NCI-H510A treated with DMSO at 0.1 percent for 48 hours (cell line): ENCODE results near the gene ZNF48.

ENCODE experiments used
- DNase-seq: peaks from one replicate; lab custom pipeline; 2025; lab: John Stamatoyannopoulos, UW

The ZNF48 gene

DNA sequence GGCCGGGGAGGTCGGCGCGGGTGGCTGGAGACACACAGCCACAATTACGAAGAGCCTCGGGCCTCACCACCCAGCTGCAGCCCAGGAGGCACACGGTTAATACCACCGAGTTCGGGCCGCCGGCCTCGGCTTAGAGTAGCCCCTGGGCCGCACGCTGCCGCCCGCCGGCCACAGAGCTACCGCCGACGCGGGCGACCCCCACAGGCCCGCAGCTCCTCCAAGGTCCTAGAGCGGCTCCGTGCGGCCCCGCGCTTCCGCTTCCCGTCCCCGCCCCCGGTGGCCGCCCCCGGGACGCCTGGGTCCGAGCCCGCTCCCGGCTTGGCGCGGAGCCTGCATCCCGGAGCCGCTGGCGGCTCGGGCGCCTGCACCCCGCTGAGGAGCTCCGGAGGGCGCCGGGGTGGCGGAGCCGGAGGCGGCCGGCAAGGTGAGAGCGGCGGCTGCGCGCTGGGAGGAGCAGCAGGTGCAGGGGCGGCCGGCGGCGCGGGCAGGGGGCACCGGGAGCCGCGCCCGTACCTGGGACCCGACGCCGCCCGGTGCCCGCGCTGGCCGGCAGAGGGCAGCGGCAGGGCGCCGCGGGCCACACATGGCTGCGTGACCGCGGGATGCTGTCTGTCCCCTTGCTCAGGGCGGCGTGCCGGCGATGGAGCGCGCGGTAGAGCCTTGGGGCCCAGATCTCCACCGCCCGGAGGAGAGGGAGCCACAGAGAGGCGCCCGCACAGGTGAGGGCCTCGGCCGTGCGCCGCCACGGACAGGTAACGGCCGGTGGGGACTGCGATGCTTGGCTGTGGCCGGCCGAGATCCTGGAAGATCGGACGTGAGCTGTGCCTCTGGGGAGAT is at the start of gene ZNF48:
TSS of gene ZNF48 (plus strand) at position 266 of the 837 bp plus-strand sequence. CDS start at position 641, 375 bp downstream.
- DNase-seq, result peak; percentile 93

DNA sequence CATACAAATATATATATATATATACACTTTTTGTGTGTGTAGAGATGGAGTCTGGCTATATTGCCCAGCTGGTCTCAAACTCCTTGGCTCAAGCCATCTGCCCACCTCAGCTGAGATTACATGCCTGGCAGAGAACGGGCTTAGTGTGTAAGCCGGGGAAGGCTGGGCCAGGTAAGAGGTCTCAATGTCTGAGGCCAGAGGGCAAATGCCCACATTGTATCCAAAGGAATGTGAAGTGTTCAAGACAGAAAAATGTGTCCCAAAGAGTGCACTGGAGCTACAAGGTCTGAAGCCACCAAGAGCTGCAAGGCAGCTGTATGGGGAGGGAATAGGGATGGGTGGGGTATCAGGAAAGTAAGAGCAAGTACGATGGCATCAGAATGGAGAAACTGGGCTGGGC is 48.9 kb upstream of the ZNF48 start:
- no peak for DNase-seq

DNA sequence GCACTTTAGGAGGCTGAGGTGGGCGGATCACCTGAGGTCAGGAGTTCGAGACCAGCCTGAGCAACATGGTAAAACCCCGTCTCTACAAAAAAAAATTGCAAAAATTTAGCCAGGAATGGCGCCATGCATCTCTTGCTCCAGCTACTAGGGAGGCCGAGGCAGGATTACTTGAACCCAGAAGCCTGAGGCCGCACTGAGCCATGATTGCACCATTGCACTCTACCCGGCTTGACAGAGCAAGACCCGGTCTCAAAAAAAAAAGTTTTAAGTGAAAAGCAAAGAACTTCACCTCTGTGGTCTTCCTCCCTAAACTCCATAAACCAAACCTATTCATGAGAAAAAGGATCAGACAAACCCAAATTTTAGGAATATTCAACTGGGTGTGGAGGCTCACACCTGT is 47.1 kb upstream of the ZNF48 start:
- no peak for DNase-seq

DNA sequence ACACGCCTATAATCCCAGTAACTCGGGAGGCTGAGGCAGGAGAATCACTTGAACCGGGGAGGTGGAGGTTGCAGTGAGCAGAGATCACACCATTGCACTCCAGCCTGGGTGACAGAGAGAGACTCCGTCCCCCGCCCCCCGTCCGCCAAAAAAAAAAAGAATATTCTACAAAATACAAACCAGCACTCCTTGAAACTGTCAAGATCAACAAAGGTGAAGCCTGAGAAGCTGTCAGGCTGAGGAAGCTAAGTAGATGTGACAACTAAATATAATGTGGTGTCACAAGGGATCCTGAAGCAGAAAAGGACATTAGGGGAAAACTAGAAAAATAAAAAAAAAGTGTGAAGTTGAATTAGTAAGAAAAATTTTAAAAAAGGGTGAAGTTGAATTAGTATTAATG is 46.3 kb upstream of the ZNF48 start:
- DNase-seq, result no peak

DNA sequence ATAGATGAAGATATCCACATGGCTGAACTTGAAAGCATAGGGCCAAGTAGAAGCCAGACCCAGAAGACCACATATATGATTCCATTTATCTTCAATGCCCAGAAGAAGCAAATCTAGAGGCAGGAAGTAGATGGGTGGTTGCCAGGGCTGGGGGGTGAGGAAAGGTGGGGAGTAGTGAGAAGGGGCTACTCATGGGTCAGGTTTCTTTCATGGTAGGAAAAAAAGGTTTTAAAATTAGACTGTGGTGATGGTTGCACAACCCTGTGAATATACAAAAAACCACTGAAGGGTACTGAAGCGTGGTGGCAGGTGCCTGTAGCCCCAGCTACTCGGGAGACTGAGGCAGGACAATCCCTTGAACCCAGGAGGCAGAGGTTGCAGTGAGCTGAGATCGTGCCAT is 45.5 kb upstream of the ZNF48 start:
- no peak for DNase-seq

DNA sequence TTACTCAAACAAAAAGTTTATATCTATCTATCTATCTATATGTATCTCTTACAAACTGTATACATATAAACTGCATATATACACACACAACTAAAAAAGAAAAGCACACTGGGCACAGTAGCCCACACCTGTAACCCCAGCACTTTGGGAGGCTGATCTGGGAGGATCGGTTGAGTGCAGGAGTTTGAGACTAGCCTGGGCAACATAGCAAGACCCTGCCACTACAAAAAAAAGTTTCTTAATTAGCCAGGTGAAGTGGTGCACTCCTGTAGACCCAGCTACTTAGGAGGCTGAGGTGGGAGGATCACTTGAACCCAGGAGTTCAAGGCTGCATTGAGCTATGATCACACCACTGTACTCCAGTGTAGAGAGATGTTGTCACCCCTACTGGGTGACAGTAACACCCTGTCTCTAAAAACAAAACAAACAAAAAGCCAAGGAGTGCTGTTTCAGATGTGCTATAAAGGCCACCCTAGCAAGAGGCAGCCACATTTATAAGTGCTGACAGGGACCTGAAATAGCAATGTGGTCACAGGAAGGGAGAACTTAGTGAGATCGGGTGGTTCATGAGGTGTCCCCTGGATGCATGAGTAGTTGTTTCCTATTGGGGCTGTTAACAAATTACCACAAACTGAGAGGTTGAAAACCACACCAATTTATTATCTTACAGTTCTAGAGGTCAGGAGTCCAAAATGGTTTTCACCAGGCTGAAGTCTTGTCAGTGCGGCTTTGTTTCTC is 44.9 kb upstream of the ZNF48 start:
- DNase-seq, result no peak

DNA sequence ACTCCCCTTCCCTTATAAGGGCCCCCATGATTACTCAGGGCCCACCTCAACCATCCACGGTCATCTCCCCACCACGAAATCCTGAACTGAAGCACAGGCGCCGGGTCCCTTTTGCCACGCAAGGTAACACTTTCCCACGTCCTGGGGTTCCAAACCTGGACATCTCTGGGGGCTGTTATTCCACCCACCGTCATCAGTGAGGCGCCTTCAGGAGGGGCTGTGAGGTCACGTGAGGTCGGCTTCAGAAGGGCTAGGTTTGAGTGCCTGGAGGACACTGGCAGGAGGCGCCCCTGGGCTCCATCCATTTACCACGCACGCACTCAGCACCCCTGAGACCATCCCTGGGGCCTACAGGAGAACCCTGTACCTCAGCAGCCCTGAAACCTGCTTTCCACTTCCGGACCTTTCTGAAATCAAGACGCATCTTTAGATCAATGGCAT is 44.2 kb upstream of the ZNF48 start:
- DNase-seq, result no peak

DNA sequence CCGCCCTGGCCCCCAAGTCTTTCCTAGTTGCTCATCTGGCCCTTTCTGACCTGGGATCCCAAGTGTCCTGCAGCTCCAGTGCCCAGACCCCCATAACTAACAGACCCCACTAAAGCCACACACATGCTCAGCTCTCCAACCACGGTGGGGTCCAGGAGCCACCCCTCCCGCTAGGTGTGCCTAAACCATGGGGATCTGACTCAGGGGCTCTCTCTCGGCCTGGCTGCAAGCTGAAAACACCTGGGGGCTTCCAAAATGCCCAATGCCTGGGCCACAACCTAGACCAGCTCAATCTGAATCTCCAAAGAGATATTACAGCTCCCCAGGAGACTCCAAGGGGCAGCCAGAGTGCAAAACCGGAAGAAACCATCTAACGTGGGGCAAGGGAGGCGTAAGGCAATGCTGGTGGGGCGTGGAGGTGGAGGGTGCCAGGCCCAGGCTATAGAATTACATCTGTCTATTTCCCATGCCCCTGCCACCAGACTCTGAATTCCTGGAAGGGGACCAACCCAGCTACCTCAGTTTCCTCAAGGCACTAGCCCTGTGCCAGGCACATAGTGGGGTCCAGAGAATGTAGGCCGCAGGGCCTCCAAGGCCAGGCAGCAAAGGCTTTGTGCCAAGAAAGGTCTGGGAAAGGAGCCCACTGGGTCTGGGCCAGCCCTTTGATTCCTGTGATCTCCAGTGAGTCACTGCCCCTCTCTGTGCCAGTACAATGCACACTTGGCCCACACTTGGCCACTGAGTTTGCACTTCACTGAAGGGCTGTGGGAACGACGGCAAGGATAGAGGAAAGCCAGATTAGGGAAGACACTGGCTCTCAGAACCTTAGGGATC is 43.4 kb upstream of the ZNF48 start:
- DNase-seq, result no peak

DNA sequence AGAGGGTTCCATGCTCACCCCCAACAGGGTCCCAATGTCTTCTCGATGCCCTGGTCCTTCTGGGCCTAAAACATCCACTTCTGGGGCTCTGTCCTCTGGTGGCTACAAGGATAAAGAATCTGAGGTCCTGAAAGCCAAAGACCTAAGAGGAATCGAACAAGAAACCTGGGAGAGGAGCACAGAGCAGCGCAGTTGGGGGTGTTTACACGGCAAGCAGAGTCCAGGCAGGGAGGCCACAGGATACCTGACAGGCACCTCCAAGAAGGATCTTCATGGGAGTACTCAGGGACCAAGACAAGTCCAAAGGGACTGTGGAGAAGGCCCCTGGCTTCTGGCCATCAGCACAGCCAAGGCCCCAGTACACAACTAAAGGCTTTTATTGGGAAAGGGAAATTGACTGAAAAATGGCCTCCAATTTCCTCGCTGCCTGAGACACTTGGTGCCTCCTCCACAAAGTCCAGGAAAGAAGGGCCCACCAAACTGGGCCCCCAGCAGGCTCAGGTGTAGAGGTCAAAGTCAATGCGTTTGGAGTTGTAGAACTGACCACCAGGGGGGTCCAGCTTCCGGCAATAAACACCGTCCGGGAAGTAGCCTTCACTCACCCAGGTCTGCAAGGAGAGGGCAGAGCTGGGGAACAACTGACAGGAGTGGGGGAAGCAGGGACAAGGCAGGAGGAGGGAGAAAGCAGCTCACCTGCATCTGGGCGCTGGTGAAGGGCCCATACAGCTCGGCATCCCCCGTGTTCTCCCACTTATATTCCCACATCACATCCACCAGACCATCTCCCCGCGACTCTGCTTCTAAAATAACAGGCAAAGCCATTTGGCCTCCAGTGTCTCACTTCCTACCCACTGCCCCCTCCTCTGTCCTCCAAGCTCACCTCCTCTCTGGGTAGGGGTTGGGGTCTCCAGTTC is 42.5 kb upstream of the ZNF48 start:
- DNase-seq, result no peak

DNA sequence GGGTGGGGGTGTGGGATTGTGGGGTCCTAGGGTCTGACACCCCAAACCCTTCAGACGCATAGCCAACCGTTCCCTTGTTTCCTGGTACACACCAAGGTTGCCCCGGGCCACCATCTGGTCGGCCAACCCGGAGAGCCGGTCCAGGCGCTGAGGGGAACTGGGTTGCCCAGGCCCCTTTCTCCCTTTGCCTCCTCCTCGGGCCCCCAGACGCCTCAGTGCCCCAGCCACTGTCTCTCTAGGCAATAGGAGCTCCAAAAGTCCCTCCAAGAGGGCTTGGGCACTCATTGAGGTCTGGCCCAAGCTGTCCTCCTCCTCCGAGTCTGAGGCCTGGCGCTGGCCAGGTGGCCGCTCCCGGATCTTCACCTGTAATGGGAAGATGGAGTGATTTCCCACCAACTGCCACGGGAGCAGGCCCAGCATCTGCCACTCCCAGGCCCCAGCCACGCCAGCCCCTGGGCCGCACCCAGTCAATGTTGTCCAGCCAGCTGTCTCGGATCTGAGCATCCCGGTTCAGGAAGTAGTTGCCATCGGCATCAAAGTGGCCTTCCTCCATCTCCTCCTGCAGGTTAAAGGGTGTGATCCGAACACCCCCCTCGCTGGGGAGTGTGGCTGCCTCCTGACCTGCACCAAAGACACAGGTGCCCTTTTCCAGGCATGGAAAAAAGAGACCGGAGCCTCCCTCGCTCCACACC is 41.6 kb upstream of the ZNF48 start:
- no peak for DNase-seq

DNA sequence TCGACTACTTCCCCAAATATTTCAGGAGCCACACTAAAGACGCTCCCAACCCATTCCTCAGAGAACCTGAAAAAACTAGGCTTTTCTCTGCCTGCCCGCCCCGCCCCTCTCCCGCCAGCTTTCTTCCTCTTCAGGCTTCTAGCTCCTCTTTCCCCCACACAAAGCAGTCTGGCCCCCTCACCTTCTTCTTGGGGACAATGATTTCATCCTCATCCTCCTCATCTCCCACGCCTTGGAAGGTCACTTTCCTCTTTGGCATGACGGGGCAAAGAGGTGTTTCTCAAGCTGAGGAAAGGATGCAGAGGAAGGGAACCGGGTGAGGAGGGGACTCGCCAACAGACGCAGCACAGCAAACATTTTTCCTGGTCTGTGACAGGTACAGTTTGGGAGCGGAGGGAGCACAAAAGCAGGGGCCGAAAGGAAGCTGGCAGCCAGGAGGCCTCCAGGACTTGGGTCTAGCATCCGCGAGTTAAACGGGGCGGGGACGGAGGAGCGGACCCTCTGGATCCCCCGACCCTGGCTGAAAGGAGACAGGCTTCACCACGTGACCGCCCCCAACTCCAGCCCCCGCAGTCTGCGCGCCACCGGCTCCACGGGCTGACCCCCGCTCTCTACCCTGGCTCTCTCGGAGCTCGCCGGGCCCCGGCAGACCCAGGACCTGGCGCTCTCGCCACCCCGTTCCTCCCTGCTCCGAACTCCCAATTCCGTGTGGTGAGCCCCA is 40.6 kb upstream of the ZNF48 start:
- DNase-seq, result no peak

DNA sequence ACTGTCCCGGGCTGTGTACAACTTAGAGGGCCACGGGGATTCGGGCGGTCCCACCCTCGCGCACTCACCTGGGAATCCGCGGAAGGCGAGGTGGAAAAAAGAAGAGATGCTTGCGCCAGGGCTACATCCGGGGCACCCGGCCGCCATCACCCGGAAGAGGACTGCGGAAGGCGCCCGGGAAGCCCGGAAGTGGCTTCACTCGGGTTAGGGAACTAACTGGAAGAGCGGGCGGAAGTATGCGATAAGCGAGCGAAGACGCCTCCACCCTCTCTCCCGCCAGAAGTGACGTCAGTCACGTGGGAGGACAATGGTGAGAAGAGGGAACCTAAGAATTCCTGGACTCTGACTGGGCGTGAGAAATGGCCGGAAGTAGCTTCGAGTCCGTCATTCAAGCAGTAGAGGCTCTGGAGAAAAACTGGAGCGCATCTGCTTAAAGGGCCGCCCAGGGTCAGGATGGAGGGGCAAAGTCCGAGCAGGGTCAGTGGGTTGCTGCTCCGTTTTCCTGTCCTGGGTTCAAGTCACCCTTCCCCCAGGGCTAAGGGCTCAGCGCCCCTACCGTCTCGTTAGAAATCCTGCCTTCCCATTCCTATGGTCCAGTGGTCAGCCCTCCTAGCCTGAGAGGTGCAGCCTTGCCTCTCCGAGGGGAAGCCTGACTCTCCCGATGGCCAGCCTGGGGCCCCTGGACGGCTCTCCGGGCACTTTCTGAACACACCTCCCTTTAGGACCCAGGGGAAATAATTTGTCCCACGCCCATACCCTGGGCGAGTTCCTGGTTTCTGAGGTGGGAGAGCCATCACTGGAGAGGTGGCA is 39.9 kb upstream of the ZNF48 start, which contains the start of gene CD2BP2:
TSS of gene CD2BP2 (minus strand) at position 165 of the 810 bp plus-strand sequence. CDS start 627 bp downstream, outside the sequence.
- peak; percentile 99 for DNase-seq

DNA sequence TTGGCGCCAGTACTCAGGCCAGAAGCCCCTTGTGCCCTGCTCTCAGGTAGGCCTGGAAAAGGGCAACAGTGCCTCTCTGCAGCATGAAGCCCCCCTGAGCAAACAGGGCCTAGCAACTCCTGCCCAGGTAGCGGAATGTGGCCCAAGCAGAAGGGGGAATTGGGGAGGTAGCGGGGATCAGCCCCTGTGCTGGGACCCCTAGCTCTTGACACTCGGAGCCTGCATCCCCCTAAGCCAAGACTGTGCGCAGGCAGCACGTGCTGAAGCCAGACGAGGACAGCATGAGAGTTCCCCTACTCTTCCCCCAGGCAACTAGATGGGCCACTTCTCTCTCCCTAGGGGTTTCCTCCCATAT is 39.3 kb upstream of the ZNF48 start:
- no peak for DNase-seq

DNA sequence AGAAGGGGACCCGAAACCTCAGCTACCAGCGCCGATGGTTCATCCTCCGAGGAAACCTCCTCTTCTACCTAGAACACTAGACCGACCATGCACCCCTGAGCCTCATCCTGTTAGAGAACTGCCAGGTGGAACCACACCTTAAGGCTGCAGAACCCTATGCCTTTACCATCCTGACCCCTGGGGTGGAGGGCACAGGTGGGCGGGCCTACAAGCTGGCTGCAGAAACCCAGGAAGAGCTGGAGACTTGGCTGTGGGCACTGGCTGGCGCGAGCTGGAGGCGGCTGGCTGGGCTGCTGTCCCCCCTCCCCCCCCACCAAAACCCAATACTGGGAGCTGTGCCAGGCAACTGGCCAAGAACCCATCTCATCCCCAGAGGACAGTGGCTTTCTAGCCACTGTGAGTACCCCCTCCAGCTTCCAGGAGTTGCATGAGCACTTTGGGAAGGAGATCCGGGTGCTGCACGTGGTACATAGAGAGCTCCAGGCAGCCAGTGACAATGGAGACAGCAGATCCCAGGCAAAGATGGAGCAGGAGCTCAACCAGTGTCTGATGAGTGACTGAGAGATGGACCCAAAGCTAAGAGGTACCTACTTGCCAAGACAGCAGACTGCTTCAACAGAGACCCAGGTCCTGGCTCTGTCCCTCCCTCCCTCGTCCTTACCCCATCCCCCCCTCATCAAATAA is 38.7 kb upstream of the ZNF48 start:
- peak; percentile 43 for DNase-seq

DNA sequence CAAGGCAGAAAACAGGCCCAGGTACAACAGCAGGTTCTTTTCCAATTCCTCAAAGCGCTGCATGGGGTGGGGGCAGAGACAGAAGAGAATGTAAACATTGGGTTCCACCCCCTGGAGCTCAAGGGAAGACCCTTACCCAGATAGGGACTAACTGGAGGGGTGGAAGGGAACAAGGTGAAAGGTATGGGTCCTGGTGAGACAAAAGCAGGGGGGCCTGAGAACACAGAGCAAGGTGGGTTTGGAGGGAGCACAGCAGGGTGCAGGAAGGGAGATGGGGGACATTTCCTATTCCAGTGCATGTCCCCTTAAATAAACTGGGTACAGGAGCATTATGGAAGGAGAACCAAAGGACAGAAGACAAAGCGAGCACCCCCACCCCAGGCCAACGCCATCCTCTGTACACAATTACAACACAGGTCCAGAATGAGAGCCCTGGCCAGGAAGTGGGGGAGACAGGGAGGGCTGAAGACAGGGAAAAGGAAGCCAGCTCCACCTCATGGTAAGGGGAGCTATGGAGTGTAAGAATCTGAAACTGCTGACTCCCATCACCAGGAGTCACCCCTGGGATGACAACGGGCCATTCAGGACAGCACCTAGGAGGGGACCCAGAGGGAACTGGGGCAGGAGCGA is 38.0 kb upstream of the ZNF48 start:
- DNase-seq, result no peak

DNA sequence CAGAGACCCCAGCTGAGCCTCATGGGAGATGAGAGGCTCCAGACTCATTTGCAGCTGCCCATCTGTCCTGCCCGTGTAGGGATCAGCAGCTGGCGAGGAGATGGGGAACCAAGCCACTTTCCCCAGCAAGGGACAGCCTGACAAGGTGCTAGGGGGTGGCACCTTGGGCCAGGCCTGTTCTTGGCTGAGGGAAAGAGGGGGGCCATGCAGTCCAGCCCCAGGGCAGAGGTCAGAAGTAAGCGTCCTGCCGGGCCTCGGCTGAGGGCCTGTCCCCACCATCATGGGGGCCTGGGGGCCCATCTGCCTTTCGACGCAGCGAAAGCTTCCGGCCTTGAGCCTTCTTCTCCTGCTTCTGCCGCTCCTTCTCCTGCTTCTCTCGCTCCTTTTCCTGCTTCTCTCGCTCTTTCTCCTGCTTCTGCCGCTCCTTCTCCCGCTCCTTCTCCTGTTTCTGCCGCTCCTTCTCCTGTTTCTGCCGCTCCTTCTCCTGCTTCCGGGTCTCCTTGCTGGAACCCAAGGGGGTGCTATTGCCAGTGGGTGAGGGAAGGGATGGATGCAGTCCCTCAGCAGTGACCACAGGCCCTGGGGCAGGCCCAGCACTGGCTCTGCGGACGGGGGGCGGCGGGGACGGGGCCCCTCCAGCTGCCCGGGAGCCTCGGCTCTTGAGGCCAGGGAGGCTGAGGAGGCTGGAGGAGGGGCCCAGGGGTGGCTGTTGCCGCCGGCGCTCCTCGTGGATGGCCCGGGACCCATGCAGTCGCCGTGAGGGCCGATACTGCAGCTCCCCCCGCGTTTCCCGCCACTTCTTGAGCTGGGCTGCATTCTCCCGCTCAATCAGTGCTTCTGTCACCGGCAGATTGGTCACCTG is 37.3 kb upstream of the ZNF48 start:
- DNase-seq, result no peak

DNA sequence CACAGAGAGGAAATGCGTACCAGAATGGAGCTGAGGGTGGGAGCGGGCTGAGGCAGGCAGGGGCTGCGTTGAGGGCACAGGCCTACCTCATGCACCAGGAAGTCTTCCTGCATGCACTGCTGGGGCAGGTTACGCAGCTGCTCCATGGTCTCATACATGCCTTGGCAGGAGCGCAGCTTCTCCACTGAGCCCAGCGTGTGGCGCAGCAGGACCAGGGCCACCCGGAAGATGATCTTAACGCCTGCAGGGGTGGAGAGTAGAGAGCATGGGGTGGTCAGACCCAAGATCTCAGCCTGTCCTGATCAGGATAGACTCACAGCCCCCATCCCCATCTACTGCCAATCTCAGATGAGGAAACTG is 36.7 kb upstream of the ZNF48 start:
- no peak for DNase-seq
